Measurements from ENCODE around the gene SUPT4H1. TPM values are rescaled to one million over a fixed set of nuclear protein-coding genes. Genes with fewer than 3 reads are reported as not detected.

SUPT4H1 gene
- total RNA-seq, 1 experiment from 2014 or later: 70.9 TPM

- no peak for TF ChIP-seq CTCF (IDR thresholded peaks at IDR 0.05; ENCODE audit: insufficient read depth in 1 of 2, low read depth in 1 of 2, low read length in 1 of 2, severe bottlenecking in 1 of 2, unreplicated experiment in 1 of 2)
- no peaks in the 10 kb centered on the region for H3K9me3 Mint-ChIP-seq (ENCODE audit: unreplicated experiment)
- H3K27me3 Mint-ChIP-seq (ENCODE audit: insufficient read depth, unreplicated experiment): no peaks in the 10 kb centered on the region
- H3K4me1 Mint-ChIP-seq (ENCODE audit: low read depth, unreplicated experiment): peaks cover 8% of the 10 kb centered on the region
- no peaks in the 10 kb centered on the region for H3K27me3 ChIP-seq (replicated peaks; ENCODE audit: control insufficient read depth, insufficient read depth, low read length)
- no peak for DNase-seq
- H3K27ac Mint-ChIP-seq (ENCODE audit: unreplicated experiment): peak overlapping the region; percentile 70
- H3K36me3 ChIP-seq (ENCODE audit: control insufficient read depth, insufficient read depth, low read length): no peaks in the 10 kb centered on the region
- POLR2A ChIA-PET: no interaction called here
- no peaks in the 10 kb centered on the region for H3K9me3 ChIP-seq
- intact Hi-C loops (cut with micrococcal nuclease; ENCODE audit: unreplicated experiment): no loop called here
- H3K36me3 Mint-ChIP-seq (ENCODE audit: insufficient read depth, unreplicated experiment): peaks cover 33% of the 10 kb centered on the region
- no peak overlapping the region for H3K4me3 ChIP-seq (ENCODE audit: low read depth, low read length)
- no peak overlapping the region for H3K4me3 Mint-ChIP-seq (ENCODE audit: unreplicated experiment)
- H3K4me1 ChIP-seq: peaks cover 4% of the 10 kb centered on the region; the same call in 1 of the 2 replicates
- BruUV-seq (replicated peaks): no TSS peak
- CTCF ChIA-PET: interaction anchor here (0.9 kb wide), 1 partner anchor 87 kb away, joined by 3 read pairs; no protein-coding TSS in a partner anchor
Measured at GRCh38 chr17:58330997-58331814, 20.8 kb downstream of the SUPT4H1 start.

GRCh38 chr17:58330538-58330996 lies 21.4 kb downstream of the SUPT4H1 start:
- H3K4me3 Mint-ChIP-seq (ENCODE audit: unreplicated experiment): no peak overlapping the region
- no peaks in the 10 kb centered on the region for H3K9me3 ChIP-seq
- no peak overlapping the region for H3K4me3 ChIP-seq (ENCODE audit: low read depth, low read length)
- intact Hi-C loops (cut with micrococcal nuclease; ENCODE audit: unreplicated experiment): no loop called here
- no peaks in the 10 kb centered on the region for H3K27me3 ChIP-seq (replicated peaks; ENCODE audit: control insufficient read depth, insufficient read depth, low read length)
- H3K9me3 Mint-ChIP-seq (ENCODE audit: unreplicated experiment): no peaks in the 10 kb centered on the region
- peaks cover 33% of the 10 kb centered on the region for H3K36me3 Mint-ChIP-seq (ENCODE audit: insufficient read depth, unreplicated experiment)
- TF ChIP-seq CTCF (IDR thresholded peaks at IDR 0.05; ENCODE audit: insufficient read depth in 1 of 2, low read depth in 1 of 2, low read length in 1 of 2, severe bottlenecking in 1 of 2, unreplicated experiment in 1 of 2): no peak
- DNase-seq: no peak
- CTCF ChIA-PET: interaction anchor here (0.9 kb wide), 1 partner anchor 87 kb away, joined by 3 read pairs; no protein-coding TSS in a partner anchor
- no TSS peak for BruUV-seq (replicated peaks)
- no peaks in the 10 kb centered on the region; the same call in 1 of the 2 replicates for H3K4me1 ChIP-seq
- no peaks in the 10 kb centered on the region for H3K36me3 ChIP-seq (ENCODE audit: control insufficient read depth, insufficient read depth, low read length)
- H3K4me1 Mint-ChIP-seq (ENCODE audit: low read depth, unreplicated experiment): peaks cover 14% of the 10 kb centered on the region
- no peaks in the 10 kb centered on the region for H3K27me3 Mint-ChIP-seq (ENCODE audit: insufficient read depth, unreplicated experiment)
- POLR2A ChIA-PET: no interaction called here
- peak overlapping the region; percentile 70 for H3K27ac Mint-ChIP-seq (ENCODE audit: unreplicated experiment)

- CTCF ChIA-PET: interaction anchor here (0.9 kb wide), 1 partner anchor 88 kb away, joined by 3 read pairs; no protein-coding TSS in a partner anchor
- no peaks in the 10 kb centered on the region for H3K9me3 Mint-ChIP-seq (ENCODE audit: unreplicated experiment)
Measured at GRCh38 chr17:58329810-58330537, 22.0 kb downstream of the SUPT4H1 start.

More at GRCh38 chr17:58329810-58330537, 22.0 kb downstream of the SUPT4H1 start:
- Histone ChIP-seq H3K36me3 (ENCODE audit: control insufficient read depth, insufficient read depth, low read length) (no peaks in the 10 kb centered on the region), H3K27me3 (replicated peaks; ENCODE audit: control insufficient read depth, insufficient read depth, low read length) (no peaks in the 10 kb centered on the region), H3K4me3 (ENCODE audit: low read depth, low read length) (no peak overlapping the region), H3K9me3 (no peaks in the 10 kb centered on the region), H3K4me1 (no peaks in the 10 kb centered on the region; the same call in 1 of the 2 replicates)
- H3K4me1 Mint-ChIP-seq (ENCODE audit: low read depth, unreplicated experiment): peaks cover 14% of the 10 kb centered on the region
- intact Hi-C loops (cut with micrococcal nuclease; ENCODE audit: unreplicated experiment): no loop called here
- TF ChIP-seq CTCF (IDR thresholded peaks at IDR 0.05; ENCODE audit: insufficient read depth in 1 of 2, low read depth in 1 of 2, low read length in 1 of 2, severe bottlenecking in 1 of 2, unreplicated experiment in 1 of 2): no peak
- H3K36me3 Mint-ChIP-seq (ENCODE audit: insufficient read depth, unreplicated experiment): peaks cover 29% of the 10 kb centered on the region
- H3K4me3 Mint-ChIP-seq (ENCODE audit: unreplicated experiment): no peak overlapping the region
- no peak for DNase-seq
- H3K27me3 Mint-ChIP-seq (ENCODE audit: insufficient read depth, unreplicated experiment): no peaks in the 10 kb centered on the region
- no TSS peak for BruUV-seq (replicated peaks)
- POLR2A ChIA-PET: no interaction called here
- no peak overlapping the region for H3K27ac Mint-ChIP-seq (ENCODE audit: unreplicated experiment)
